Measurements from ENCODE around the gene CORO1C. TPM values are rescaled to one million over a fixed set of nuclear protein-coding genes. Genes with fewer than 3 reads are reported as not detected.

CORO1C gene
- total RNA-seq, 1 donor from 2014 or later: 65.3 TPM

- no peak for DNase-seq (ENCODE audit: low spot score in 2 of 2, unreplicated experiment in 2 of 2)
- Mint-ChIP-seq H3K4me1 (peaks cover 58% of the 10 kb centered on the region), H3K4me3 (no peak overlapping the region), H3K36me3 (no peaks in the 10 kb centered on the region), H3K9me3 (no peaks in the 10 kb centered on the region), H3K27ac (peak overlapping the region; percentile 63), H3K27me3 (ENCODE audit: low read depth) (no peaks in the 10 kb centered on the region)
- TF ChIP-seq CTCF (IDR thresholded peaks at IDR 0.05; ENCODE audit: unreplicated experiment): no peak
Measured at GRCh38 chr12:108724890-108725151, 6.5 kb downstream of the CORO1C start.

GRCh38 chr12:108724054-108724889 is 7.0 kb downstream of the CORO1C start:
- peak overlapping the region; percentile 75 for H3K27ac Mint-ChIP-seq
- H3K4me1 Mint-ChIP-seq: peaks cover 52% of the 10 kb centered on the region
- no peaks in the 10 kb centered on the region for H3K9me3 Mint-ChIP-seq
- no peak overlapping the region for H3K4me3 Mint-ChIP-seq
- no peak for TF ChIP-seq CTCF (IDR thresholded peaks at IDR 0.05; ENCODE audit: unreplicated experiment)
- DNase-seq (ENCODE audit: low spot score in 2 of 2, unreplicated experiment in 2 of 2): no peak
- H3K36me3 Mint-ChIP-seq: no peaks in the 10 kb centered on the region
- H3K27me3 Mint-ChIP-seq (ENCODE audit: low read depth): no peaks in the 10 kb centered on the region

GRCh38 chr12:108722992-108723766 is 8.1 kb downstream of the CORO1C start:
- H3K4me3 Mint-ChIP-seq: no peak overlapping the region
- H3K4me1 Mint-ChIP-seq: peaks cover 42% of the 10 kb centered on the region
- H3K9me3 Mint-ChIP-seq: no peaks in the 10 kb centered on the region
- no peak for TF ChIP-seq CTCF (IDR thresholded peaks at IDR 0.05; ENCODE audit: unreplicated experiment)
- no peaks in the 10 kb centered on the region for H3K27me3 Mint-ChIP-seq (ENCODE audit: low read depth)
- DNase-seq (ENCODE audit: low spot score in 2 of 2, unreplicated experiment in 2 of 2): no peak
- H3K36me3 Mint-ChIP-seq: no peaks in the 10 kb centered on the region
- peak overlapping the region; percentile 75 for H3K27ac Mint-ChIP-seq

GRCh38 chr12:108722463-108722862 is 8.9 kb downstream of the CORO1C start:
- Mint-ChIP-seq H3K4me3 (no peak overlapping the region), H3K36me3 (no peaks in the 10 kb centered on the region), H3K9me3 (no peaks in the 10 kb centered on the region), H3K27me3 (ENCODE audit: low read depth) (no peaks in the 10 kb centered on the region), H3K27ac (peak overlapping the region; percentile 75), H3K4me1 (peaks cover 40% of the 10 kb centered on the region)
- TF ChIP-seq CTCF (IDR thresholded peaks at IDR 0.05; ENCODE audit: unreplicated experiment): no peak
- no peak for DNase-seq (ENCODE audit: low spot score in 2 of 2, unreplicated experiment in 2 of 2)

- H3K9me3 Mint-ChIP-seq: no peaks in the 10 kb centered on the region
- TF ChIP-seq CTCF (IDR thresholded peaks at IDR 0.05; ENCODE audit: unreplicated experiment): no peak
- peaks cover 6% of the 10 kb centered on the region for H3K36me3 Mint-ChIP-seq
- DNase-seq (ENCODE audit: low spot score in 2 of 2, unreplicated experiment in 2 of 2): no peak
- H3K27me3 Mint-ChIP-seq (ENCODE audit: low read depth): no peaks in the 10 kb centered on the region
- no peak overlapping the region for H3K27ac Mint-ChIP-seq
- H3K4me1 Mint-ChIP-seq: peaks cover 44% of the 10 kb centered on the region
- H3K4me3 Mint-ChIP-seq: no peak overlapping the region
Measured at GRCh38 chr12:108721824-108722223, 9.5 kb downstream of the CORO1C start.

Data from mesothelial cell of epicardium (in vitro differentiated cells).